K562 (cell line): ENCODE results near the gene PIGX. TPM values are rescaled to one million over a fixed set of nuclear protein-coding genes. Genes with fewer than 3 reads are reported as not detected.
A peak's percentile ranks its signal among the peaks of the same experiment; 100 is the strongest.

Experiments used
- ATF7 ChIP-seq: fragments of 450-650 bp; IDR thresholded peaks from 2 replicates; pipeline ENCODE4 v1.7.1; 2014; ENCODE audit warnings: mild to moderate bottlenecking, moderate library complexity
- ELF2 ChIP-seq: fragments of 250-450 bp; sonication (Bioruptor Pico); IDR thresholded peaks from 2 replicates; pipeline ENCODE4 v1.5.0; 2021; ENCODE audit warnings: mild to moderate bottlenecking
- ELK3 ChIP-seq: fragments of 450-650 bp; formaldehyde crosslinking; IDR thresholded peaks from 2 replicates; pipeline ENCODE4 v1.4.0; 2020; ENCODE audit warnings: mild to moderate bottlenecking
- HOMEZ ChIP-seq: fragments of 250-450 bp; sonication (Bioruptor Pico); IDR thresholded peaks from 2 replicates; pipeline ENCODE4 v1.4.0; 2020; ENCODE audit warnings: mild to moderate bottlenecking, moderate library complexity
- IFI16 ChIP-seq: fragments of 250-450 bp; sonication (Bioruptor Pico); IDR thresholded peaks from 2 replicates; pipeline ENCODE4 v2.1.2; 2022; ENCODE audit warnings: mild to moderate bottlenecking, inconsistent platforms
- IRF9 ChIP-seq: fragments of 450-650 bp; IDR thresholded peaks from 2 replicates; pipeline ENCODE4 v1.6.1; 2016; ENCODE audit warnings: missing biosample characterization, missing genetic modification characterization
- MAFK ChIP-seq: IDR thresholded peaks from 2 replicates; pipeline ENCODE4 v1.6.1; 2011; ENCODE audit warnings: low read length, improper control_type of control experiment
- NBN ChIP-seq: fragments of 450-650 bp; IDR thresholded peaks from 2 replicates; pipeline ENCODE4 v1.6.1; 2016; ENCODE audit warnings: low read depth, mild to moderate bottlenecking
- PKNOX1 ChIP-seq: fragments of 450-650 bp; IDR thresholded peaks from 2 replicates; pipeline ENCODE4 v1.6.1; 2016
- SFPQ ChIP-seq: fragments of 200-400 bp; formaldehyde crosslinking; IDR thresholded peaks from 2 replicates; pipeline ENCODE4 v1.6.1; 2017; ENCODE audit warnings: mild to moderate bottlenecking, low read depth, low read length, moderate library complexity
- SP1 ChIP-seq: sonication (generic); formaldehyde crosslinking; IDR thresholded peaks from 2 replicates; pipeline ENCODE4 v1.8.1; 2022; ENCODE audit warnings: mild to moderate bottlenecking, missing genetic modification reagents
- ZBTB43 ChIP-seq: sonication (generic); formaldehyde crosslinking; IDR thresholded peaks from 2 replicates; pipeline ENCODE4 v1.8.0; 2023; ENCODE audit warnings: mild to moderate bottlenecking, missing genetic modification reagents
- ZBTB8A ChIP-seq: fragments of 450-650 bp; IDR thresholded peaks from 2 replicates; pipeline ENCODE4 v1.6.1; 2018; ENCODE audit warnings: mild to moderate bottlenecking, moderate library complexity; ENCODE audit not compliant: partially characterized antibody
- ZNF584 ChIP-seq: fragments of 200-800 bp; sonication (Bioruptor generic); IDR thresholded peaks from 2 replicates; pipeline ENCODE4 v1.6.1; 2016; ENCODE audit warnings: low read depth, mild to moderate bottlenecking, missing genetic modification characterization, missing compliant biosample characterization
- ZNF592 ChIP-seq: fragments of 450-650 bp; IDR thresholded peaks from 2 replicates; pipeline ENCODE4 v1.6.1; 2017; ENCODE audit warnings: antibody characterized with exemption, mild to moderate bottlenecking
- polyA plus RNA-seq, 8 experiments: library from polyadenylated mRNA; depleted of rRNA in 4 of 8; stranded (reverse) in 5 of 8; unstranded in 3 of 8; fragments of >200 nt; fragmentation: Nextera tagmentation in 2 of 8; fragmentation: Illumina TruSeq in 1 of 8; extraction: Ambion mirVana in 2 of 8; extraction: Trizol in 1 of 8; gene quantifications; 2 replicates each; pipeline versions ENCODE4 v1.2.1 to v1.2.3, GENCODE V29; 2011 to 2014; ENCODE audit warnings: inconsistent platforms in 1 of 8, missing spikeins in 1 of 8
- total RNA-seq, 7 experiments: library from RNA; depleted of rRNA in 6 of 7; stranded (reverse); fragments of >200 nt in 6 of 7; fragmentation: Illumina TruSeq in 2 of 7; extraction: Trizol in 2 of 7; gene quantifications; 2 replicates each; pipeline versions ENCODE4 v1.2.1 to v1.2.3, GENCODE V29; 2011 to 2021; ENCODE audit warnings: low replicate concordance in 1 of 7

Gene PIGX
- total and polyA plus RNA-seq, 9 of the 15 experiments (the other 6 are each of a cell fraction or from before 2014, with no cell fraction given), result 3.7 to 36.3 (median 26.9) TPM

GRCh38 chr3:196741249-196741889 lies 29.2 kb downstream of the PIGX start (continued):
- no peak for TF ChIP-seq ELK3 (CRISPR knock-in tag)
- TF ChIP-seq SFPQ, result no peak
- no peak for TF ChIP-seq ZNF584
- no peak for TF ChIP-seq MAFK
- TF ChIP-seq ZBTB43, result no peak
- TF ChIP-seq SP1 (CRISPR knock-in tag), result no peak
- TF ChIP-seq ATF7, result no peak
- TF ChIP-seq HOMEZ, result no peak
- TF ChIP-seq NBN, result no peak
- no peak for TF ChIP-seq ZBTB8A
- TF ChIP-seq ZNF592, result no peak
- no peak for TF ChIP-seq ELF2 (CRISPR knock-in tag)
- TF ChIP-seq IFI16 (CRISPR knock-in tag), result no peak
- TF ChIP-seq IRF9 (tag), result no peak
- TF ChIP-seq PKNOX1, result peak; percentile 55
